ENCODE data around the gene PPP1R16B.

Gene PPP1R16B

DNA sequence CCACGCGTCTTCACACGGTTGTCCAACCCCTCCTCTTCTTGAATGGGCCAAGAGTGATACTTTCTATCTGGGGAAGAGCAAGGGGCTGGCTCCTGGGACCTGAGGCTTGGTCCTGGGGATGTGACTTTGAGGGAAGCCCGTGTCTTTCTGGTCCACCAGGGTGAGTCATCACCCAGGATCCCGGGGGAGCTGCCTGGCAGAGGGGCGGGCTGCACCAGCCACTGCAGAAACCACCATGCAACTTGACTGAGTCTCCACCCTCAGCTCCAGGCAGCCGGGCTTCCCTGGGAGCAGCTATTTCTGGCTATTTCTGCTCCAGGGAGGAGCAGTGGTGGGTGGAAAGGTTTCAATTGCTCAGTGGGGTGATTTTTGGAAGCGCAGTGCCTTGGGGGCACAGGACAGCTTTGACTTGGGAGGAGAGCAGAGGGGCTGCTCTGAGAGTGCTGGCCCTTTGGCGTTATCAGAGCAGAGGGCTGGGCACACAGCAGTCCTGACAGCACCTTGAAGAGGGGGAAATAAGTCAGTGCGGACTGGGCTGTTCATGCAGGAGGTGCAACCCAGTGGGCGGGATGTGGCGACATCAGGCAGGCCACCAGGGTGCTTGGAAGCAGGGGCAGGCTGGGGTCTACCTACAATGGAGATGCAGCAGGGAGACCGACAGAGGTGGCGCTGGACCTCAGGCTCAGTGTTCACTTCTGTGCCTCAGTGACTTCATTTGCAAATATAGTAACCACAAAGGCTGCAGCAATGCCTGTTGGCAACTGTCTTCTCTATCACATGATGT lies 75.6 kb downstream of the PPP1R16B start:
- DNase-seq = no peak

DNA sequence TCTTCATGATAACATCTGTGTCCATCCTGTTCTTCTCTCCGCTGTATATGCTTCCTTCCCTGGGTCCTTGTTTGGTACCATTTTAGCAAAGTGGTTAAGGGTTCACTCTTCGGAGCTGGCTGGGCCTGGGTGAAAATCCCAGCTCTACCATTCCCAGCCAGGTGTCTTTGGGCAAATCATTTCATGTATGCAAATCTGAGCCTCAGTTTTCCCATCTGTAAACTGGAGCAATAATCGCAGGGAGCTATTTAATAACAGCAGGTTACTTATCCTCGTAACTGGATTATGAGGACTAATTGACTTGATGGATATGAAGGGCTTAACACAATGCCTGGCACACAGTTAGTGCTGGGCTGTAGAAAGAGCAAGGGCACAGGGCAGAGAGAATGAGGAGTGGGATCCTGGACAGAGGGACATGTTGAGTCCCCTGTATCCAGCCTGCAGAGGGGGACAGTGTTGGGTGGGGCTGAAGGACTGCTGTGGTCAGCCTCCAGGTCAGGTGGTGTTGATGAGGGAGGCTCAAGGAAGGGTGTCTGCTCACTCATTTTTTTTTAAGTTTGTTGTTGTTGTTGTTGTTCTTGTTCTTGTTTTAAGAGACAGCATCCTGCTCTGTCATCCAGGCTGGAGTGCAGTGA lies 76.4 kb downstream of the PPP1R16B start:
- DNase-seq = no peak

DNA sequence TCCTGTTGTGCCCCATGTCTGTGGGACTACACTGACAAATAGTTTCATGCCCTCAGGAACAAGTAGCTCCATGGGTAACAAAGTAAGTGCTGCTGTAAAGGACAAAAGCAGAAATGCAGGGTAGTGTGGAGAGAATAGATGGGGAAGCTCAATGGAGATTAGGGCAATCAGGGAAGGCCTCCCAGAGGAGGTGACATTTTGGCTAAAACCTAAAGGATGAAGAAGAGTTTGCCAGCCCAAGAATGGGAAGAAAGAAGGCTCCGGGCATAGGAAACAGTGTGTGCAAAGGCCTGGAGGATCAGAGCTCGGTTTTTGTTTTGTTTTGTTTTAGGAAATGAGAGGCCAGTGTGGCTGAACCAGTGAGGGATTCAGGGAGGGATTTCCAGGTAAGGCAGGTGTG lies 77.1 kb downstream of the PPP1R16B start:
- no peak for DNase-seq

DNA sequence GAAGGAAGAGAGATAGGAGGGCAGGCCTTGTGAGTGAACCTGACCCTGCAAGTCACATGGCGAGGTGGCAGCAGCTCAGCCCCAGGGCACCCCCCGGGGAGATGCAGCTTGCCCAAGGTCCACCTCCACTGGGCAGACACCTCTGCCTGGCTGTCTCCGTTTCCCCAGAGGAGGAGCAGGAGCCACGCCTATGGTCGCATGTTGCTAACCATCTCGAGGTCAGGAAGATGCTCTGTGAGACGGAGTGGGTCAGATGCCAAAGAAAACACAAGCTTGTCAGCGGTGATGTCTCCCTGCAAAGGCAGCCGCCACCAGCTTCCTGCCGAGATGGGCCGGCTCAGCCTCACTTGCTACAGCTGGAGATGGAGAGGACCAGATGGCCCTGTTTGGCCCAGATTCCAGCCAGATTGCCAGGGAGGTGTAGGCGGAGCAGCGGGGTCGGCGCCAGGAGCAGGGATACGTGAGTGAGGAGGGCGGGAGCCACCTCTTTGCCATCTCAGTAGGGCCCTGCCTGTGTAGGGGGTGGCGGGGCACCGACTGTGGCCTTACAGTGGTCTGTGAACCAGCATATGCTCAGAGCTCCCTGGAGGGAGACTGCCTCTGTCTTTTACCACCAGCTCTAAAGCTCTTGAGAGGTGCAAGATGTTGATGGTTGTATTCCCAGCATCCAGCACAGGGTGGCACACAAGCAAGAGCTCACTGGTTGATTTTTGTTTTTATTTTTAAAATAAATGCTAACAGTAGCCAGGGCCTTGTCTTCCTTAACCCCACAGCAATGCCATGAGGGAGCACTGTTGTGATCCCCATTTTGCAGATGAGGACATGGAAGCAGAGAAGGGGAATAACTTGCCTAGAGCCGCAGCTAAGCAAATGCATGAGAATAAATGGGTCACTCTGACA lies 77.8 kb downstream of the PPP1R16B start:
- DNase-seq = no peak

DNA sequence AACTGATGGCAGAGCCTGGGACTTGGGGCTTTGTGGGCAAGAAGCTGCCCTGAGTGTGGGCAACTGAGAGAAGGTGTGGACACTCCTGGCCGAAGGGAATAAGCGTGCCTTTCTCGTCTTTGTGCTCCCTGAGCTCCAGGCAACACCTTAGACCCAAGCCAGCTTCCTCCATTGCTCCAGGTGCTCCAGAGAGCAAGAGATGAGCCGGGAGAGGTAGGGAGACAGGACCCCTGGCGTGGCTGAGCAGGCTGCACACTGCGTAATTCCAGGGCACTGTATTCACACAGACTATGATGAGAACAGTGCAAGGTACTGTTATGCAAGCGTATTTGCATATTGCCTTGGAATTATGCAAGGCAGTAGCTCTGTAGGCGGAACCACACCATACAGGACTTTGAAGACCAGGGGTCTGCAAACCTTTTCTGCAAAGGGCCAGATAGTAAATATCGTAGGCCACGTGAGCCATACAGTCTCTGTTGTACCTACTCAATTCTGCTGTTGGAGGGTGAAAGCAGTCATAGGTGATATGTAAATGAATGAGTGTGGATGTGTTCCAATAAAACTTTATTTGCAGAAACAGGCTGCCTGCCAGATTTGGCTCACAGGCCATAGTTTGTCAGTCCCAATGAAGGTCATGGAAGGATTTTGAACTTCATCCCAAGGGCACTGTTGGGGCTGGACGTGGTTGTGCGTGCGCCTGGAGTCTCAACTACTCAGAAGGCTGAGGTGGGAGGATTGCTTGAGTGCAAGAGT lies 78.7 kb downstream of the PPP1R16B start:
- DNase-seq = no peak

DNA sequence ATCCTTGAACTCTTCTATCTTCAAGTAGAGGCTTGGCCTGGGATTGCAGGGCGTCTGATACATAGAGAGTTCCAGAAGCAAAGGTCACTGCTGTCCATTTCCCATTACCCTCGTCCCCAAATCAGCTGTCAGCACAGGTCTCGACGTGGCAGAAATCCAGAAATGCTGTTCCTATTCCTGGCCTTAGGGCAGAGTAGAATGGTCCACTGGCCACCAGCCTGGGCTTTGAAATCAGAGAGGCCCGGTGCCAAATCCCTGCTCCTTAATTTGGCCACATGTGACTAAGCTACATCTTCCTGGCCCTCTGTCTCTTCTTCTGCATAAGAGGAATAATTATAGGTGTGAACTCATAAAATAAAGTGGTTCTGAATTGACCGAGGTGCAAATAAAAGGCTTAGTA lies 79.9 kb downstream of the PPP1R16B start:
- no peak for DNase-seq

DNA sequence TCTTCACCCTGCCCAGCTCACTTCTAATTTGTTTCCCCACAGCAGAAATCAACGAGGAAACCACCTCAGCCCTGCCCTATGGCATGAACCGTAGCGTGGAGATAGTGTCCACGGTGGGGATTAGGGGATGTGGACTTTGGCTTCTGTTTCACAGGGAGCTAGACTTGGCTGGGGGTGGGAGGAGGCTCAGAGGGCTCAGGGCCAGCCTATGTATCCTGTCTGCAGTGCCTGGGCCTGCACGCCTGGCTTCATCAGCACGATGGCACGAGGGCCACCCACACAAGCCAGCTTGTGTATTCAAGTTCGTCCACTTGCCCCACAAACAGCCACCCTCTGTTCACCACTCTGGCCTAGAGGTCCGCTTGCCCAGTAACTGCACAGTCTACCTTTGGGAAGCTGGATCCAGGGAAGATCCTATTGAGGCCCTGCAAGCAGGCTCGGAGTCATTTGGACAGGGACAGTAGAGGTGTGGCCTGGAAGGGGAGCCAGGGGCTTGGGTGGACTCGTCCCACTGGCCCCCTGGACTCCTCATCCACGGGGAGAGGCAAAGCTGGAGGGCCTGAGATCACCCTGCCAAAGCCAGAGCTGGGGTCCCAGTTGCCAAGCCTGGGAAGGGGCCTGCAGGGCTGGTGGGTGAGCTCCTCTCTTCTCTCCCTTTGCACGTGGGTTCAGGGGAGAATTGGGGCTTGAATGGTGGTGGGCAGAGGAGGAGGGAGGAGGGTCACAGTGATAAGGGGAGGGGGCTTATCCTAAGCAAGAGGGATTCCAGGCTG lies 82.7 kb downstream of the PPP1R16B start:
- DNase-seq = no peak

DNA sequence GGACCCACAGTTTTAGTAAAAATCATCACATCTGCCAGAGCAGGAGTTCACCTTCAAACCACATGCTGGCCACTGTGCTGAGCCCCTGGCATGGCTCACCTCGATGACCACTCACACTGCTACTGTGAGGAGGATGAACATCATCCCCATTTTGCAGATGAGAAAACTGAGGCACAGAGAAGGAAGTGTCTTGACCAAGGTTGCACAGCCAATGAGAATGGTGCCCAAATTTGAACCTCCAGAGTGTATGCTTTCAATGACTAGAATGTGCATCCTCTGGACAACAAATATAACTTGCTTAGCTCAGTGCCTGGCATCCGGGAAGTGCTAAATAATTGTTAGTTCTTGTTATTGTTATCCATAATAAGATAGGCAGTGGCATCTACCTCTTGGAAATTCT lies 83.6 kb downstream of the PPP1R16B start:
- no peak for DNase-seq

DNA sequence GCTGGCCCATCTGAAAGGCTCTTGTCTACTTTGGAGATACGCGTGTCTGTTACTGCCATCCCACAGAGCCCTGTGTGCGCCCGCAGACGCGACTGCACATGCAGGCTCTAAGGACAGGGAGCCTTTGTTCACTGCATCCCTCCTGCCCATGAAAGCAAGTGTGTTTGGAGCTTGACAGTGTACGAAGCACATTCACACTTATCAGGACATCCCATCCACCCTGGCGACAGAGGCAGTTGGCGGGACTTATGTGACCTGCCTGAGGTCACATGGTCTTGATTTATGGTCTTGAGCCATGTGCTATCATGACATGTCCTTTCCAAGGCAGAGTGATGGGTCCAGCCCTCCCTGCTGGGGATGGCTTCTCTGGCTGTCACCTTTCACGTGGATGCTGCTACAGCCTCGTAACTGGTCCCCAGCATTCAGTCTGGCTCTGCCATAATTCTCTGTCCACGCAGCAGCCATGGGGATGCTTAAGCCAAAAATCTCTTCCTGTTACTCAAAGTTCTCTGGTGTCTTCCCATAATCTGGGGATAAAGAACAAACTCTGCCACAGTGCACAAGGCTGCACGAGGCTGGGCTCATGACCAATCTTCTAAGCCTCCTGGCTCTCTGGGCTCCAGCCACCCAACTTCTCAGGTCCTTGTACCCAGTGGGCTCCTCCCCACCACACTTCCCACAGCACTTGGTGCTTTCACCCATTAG lies 84.4 kb downstream of the PPP1R16B start:
- no peak for DNase-seq

DNA sequence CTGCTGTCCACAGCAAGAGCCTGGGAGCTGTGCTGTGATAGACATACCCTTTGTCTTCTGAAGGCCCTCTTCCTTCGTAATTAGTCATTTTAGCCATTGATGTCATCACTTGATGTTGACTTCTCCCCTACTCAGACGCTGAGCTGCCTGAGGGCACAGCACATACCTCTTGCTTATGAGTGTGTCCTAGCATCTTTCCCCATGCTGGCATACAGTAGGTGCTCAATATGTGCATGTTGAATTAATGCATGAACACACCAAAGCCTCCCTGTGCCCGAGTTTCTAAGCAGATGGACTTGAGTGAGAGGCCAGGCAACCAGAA lies 85.0 kb downstream of the PPP1R16B start:
- no peak for DNase-seq

DNA sequence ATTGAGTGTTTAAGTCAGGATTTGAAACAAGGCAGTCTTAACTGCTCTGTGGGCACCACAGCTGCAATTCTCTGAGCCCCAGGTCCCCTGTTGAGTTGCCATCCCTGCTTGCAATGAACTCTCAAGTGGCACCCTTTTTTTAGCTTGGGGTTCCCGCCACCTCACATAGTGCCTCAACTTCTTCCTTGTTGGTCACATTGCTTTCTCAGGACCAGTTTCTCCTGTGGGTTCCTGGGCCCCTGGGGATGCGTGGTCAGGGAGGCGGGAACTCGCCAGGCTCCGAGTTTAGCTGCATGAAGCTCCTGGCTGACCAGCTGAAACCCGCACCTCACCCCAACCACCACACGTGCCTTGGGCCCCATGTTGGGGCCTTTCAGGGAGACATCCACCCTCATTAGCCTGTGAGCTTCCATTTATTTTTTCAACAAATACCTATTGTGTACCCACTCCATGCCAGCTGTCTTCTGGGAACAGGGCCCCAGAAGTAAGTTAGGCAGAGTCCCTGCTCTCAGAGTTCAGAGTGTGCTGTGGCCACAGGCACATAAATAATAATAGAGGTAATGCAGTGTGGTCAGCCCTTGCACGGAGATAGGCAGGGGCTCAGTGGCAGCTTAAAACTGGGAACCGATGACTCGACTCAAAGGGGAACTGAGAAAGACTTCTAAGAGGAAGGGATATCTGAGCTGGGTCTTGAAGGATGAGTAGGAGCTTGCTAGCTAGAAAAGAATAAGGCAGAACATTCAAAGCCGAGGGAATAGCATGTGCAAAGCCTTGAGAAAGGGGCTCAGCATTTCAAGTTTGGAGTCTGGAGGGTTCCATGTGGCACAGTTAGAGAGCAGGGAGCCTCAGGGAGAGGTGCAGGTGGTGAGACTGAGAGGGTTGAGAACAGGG lies 86.8 kb downstream of the PPP1R16B start:
- DNase-seq = no peak

DNA sequence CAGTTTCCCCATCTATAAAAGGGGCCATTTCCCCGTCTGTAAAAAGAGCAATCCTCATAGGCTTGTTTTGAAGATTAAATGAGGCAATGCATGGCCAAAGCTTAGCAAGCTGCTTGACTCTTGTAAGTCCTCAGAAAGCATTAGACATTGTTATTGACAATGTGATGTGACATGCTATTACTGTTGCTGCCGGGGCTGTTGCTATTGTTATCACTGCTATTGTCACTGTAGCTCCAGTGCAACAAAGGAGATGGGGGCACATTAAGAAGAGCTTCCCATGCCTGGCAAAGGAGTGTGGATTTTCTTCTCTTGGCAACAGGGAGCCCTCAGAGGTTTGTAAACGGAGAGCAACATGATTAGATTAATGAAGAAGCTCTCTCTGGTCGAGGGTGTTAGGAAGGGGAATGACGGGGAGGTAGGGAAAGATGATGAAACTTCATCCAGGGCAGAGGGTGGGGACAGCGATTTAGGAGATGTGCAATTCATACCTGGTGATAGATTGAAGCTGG lies 87.6 kb downstream of the PPP1R16B start:
- no peak for DNase-seq

DNA sequence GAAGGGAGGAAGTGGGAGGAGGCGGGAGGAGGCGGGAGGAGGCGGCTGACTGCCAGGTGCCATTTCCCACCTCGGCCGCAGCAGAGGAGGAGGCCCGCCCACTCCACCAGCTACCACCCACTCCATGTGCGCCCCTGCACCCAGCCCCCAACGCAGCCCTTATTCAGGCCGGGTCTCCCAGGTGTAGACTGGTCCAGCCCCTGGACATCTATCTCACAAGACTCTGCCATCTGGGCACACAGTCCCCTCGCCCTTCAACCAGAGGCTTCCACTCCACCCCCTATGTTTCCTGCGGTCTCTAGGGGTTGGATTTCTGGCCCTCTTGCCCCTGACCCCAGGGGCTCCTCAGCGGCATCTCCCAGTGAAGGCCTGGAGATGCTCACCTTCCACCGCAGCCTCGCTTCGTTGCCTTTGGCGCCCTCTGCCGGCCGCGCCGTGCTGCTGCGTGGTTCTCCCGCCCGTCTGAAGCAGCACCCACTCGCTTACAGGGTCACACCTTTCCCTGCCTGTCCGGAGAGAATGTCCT lies 88.1 kb downstream of the PPP1R16B start:
- DNase-seq = peak; percentile 89

DNA sequence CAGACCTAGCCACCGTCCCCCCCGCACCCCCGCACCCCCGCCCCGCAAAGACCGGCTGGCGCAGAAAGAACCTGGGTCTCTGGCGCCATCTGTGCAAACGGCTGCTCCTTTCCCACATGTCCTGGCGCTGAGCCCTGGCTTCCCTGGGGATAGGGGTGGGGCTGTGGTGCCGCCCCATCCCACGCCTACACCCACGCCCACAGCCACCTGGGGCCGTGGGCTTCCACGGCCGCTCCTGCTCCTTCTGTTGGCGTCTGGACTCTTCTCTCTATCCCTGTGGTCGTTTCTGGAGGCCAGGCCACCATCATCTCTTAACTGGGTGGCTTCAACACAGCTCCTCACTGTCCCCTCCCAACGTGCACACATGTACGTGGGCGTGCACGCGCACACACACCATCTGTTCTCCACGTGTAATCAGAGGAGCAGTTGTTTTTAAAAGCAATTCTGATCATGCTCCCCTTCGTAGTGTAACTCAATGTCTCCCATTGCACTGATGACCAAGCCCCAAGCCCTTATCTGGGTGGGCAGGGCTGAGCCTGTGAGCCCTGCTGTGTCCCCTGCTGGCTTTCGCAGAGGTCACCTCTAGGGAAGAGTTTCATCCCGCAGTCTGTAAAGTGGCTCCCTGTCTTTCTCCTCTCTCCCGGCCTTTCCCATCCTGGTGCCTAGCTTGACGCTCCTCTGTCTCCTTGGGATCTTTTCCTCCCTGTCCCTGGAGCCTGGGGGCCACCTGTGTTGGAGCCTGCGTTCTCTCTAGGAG lies 88.8 kb downstream of the PPP1R16B start:
- DNase-seq = peak; percentile 25

DNA sequence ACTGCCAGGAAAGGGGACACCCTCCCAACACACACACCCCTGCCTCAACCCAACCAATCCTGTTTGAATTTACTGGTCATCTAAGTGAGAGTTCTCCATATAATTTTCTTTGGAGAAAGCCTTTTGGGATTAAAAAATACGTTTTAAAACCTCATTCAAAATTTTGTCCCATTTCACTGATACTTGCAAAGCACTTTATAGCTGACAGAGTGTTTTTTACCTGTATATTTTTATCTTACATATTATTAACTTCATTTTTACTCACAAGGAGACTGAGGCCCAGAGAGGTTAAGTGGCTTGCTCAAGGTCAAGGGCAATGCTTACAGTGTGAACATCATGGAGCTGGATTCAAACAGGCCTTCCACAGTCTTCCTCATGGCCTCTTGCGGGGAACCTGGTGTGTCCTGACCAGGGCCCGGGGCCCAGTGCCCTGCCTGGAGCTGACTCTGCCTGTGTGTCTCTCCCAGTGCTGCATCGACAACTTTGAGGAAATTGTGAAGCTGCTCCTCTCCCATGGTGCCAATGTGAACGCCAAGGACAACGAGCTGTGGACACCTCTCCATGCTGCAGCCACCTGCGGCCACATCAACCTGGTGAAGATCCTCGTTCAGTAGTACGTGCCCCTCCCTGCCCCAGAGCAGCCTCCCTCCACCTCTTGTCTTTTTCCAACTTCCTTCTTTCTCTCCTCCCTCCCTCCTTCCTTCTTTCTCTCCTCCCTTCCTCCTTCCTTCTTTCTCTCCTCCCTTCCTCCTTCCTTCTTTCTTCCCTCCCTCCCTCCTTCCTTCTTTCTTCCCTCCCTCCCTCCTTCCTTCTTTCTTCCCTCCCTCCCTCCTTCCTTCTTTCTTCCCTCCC lies 89.8 kb downstream of the PPP1R16B start:
- DNase-seq = no peak

DNA sequence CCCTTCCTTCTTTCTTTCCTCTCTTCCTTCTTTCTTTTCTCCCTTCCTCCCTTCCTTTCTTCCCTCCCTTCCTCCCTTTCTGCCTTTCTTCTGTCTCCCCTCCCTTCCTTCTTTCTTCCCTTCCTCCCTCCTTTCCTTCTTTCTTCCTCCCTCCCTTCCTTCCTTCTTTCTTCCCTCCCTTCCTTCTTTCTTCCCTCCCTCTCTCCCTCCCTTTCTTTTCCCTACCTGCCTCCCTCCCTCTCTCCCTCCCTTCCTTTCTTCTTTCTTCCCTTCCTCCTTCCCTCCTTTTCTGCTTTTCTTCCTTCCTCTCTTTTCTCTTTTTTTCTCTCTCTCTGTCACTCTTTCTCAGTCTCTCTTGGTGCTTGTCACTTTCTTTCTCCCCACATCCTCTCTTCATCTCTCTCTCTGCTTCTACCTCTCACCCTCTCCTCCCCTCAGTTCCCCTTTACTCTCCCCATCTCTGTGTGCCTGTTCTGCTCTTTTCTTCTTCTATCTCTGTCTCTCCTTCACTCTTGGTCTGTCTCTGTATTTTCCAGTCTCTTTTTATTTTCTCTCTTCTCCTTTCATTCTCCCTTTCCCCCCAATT lies 90.6 kb downstream of the PPP1R16B start:
- DNase-seq = no peak

DNA sequence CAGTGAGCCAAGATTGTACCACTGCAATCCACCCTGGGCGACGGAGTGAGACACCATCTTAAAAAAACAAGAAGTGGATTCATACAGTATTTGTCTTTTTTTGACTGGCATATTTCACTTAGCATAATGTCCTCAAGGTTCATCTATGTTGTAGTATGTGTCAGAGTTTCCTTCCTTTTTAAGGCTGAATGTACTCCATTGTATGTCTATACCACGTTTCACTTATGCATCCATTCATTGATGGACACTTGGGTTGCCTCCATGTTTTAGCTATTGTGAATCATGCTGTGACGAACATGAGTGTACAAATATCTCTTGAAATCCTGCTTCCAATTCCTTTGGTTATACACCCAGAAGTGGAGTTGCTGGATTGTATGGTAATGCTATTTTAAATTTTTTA lies 91.8 kb downstream of the PPP1R16B start:
- DNase-seq = no peak

DNA sequence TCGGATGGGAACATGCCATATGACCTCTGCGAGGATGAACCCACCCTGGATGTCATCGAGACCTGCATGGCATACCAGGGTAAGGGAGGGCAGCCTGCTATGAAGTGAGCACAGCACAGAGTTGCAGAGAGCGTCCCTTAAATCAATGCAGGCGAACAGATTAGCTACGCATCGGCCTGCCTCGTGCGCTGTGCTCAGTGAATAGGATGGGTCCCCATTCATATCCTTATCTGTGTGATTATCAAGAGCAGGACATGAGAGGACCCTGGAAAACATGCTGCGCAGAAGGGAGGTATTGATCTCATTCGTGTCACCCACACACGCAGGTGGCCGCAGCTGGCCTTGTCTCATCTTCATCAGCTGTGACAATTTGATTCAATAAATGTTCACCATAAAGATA lies 95.1 kb downstream of the PPP1R16B start:
- no peak for DNase-seq
